Right atrium auricular region (tissue), 2 donors: ENCODE measurements around the gene IL17RC. TPM values are rescaled to one million over a fixed set of nuclear protein-coding genes. Genes with fewer than 3 reads are reported as not detected.
A peak's percentile ranks its signal among the peaks of the same experiment; 100 is the strongest.

Experiments used
- DNase-seq: peaks from one replicate; pipeline ENCODE4 v3.0.0-alpha.2; 2019; ENCODE audit warnings: low spot score
- H3K27ac ChIP-seq, 2 donors: fragments of 200-600 bp; sonication (generic); 1 replicate in 1 of 2; 2 replicates in 1 of 2; pipeline ENCODE4 v1.5.1; 2016 to 2019
- H3K27me3 ChIP-seq, 2 donors: fragments of 200-600 bp; sonication (generic); one replicate each; pipeline versions ENCODE4 v1.5.1 to v1.6.0; 2017 to 2019
- H3K36me3 ChIP-seq: fragments of 200-600 bp; sonication (generic); one replicate; pipeline ENCODE4 v1.5.1; 2016
- H3K4me1 ChIP-seq, 2 donors: fragments of 200-600 bp; sonication (generic); one replicate each; pipeline versions ENCODE4 v1.5.1 to v1.6.0; 2017 to 2019
- H3K4me3 ChIP-seq, 2 donors: fragments of 200-600 bp; sonication (generic); 1 replicate in 1 of 2; 2 replicates in 1 of 2; pipeline ENCODE4 v1.5.1; 2017 to 2019; ENCODE audit warnings: mild to moderate bottlenecking in 1 of 2, moderate library complexity in 1 of 2
- H3K9me3 ChIP-seq, 2 donors: fragments of 200-600 bp; sonication (generic); one replicate each; pipeline ENCODE4 v1.5.1; 2019
- total RNA-seq, 2 donors: library from RNA; depleted of rRNA; stranded (reverse); fragments of >200 nt; gene quantifications; one replicate each; pipeline ENCODE4 v1.1.0, GENCODE V29; 2016
- TF ChIP-seq, protein P1 (sequence below), 2 donors: fragments of 200-600 bp; sonication (generic); IDR thresholded peaks; one replicate each; pipeline ENCODE4 v1.5.1; 2019; ENCODE audit warnings: antibody characterized with exemption in 2 of 2

Gene IL17RC
- total RNA-seq, 2 donors from 2014 or later: 32.5 to 49.1 TPM

DNA sequence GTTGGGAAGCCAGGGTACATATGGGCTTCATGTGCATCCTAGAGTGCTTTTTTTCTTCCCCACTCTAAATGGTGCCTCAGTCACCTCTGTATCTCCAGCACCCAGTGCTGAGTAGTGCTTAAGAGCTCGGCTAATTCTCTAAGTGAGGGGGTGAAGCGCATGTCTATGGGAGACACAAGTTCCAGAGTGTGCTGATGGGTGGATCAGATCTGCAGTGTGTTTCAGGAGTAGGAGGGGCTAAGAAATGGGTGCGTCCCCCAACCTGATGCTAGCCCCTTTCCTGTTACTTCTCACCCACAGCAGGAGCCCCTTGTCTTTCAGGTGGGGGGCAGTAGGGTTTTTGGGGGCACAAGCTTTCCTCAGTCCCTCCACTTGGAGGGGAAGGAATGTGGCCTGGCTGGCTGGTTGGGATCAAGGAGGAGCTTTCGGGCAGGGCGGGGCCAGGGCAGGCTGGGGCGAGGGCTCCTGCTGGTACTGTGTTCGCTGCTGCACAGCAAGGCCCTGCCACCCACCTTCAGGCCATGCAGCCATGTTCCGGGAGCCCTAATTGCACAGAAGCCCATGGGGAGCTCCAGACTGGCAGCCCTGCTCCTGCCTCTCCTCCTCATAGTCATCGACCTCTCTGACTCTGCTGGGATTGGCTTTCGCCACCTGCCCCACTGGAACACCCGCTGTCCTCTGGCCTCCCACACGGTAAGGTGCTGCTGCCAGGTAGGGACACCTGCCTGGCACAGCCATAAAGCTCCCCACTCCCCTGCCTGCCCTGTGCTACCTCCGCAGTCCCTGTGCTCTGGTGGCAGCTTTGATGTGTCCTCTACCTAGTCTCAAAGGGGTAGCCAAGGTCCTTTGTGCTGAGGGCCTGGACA lies 14.3 kb upstream of the IL17RC start, which contains the start of gene IL17RE:
Gene IL17RE, plus strand, starts transcription at position 477 of the 866 bp plus-strand sequence. Its CDS starts 85 bp downstream, at position 562.
- Histone ChIP-seq H3K36me3 (no peaks in the 10 kb centered on the region), H3K9me3 (no peaks in the 10 kb centered on the region), H3K27me3 (no peaks in the 10 kb centered on the region), H3K4me3 (peak within 1 kb of the TSS in 1 of 2 donors; percentile 30), H3K4me1 (peaks cover 0 to 8% of the 10 kb centered on the region in 2 donors), H3K27ac (peak within 1 kb of the TSS; percentile 7 to 17)
- no peak for DNase-seq
- TF ChIP-seq, protein P1, sequence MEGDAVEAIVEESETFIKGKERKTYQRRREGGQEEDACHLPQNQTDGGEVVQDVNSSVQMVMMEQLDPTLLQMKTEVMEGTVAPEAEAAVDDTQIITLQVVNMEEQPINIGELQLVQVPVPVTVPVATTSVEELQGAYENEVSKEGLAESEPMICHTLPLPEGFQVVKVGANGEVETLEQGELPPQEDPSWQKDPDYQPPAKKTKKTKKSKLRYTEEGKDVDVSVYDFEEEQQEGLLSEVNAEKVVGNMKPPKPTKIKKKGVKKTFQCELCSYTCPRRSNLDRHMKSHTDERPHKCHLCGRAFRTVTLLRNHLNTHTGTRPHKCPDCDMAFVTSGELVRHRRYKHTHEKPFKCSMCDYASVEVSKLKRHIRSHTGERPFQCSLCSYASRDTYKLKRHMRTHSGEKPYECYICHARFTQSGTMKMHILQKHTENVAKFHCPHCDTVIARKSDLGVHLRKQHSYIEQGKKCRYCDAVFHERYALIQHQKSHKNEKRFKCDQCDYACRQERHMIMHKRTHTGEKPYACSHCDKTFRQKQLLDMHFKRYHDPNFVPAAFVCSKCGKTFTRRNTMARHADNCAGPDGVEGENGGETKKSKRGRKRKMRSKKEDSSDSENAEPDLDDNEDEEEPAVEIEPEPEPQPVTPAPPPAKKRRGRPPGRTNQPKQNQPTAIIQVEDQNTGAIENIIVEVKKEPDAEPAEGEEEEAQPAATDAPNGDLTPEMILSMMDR (IDR thresholded peaks at IDR 0.05): no peak

DNA sequence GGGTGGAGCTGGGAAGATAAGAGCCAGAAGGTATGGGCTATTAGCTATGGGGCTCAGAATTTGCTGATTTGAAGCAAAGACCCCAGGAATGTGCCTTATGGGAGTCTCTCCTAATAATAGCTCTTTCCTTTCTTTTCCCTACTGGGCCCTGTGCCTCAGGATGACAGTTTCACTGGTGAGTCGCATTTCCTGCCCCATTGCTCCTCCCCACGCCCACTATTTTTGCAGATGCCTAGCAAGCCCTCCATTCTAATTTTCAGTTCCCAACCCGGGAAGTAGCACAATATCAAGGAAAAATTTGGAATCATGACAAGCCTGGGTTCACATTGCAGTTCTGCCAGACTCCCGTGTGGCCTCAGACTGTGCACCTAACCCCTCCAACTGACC lies 13.7 kb upstream of the IL17RC start:
- peaks cover 0 to 8% of the 10 kb centered on the region in 2 donors for H3K4me1 ChIP-seq
- no peak for DNase-seq
- no peaks in the 10 kb centered on the region for H3K27me3 ChIP-seq
- H3K4me3 ChIP-seq: peak overlapping the region in 1 of 2 donors; percentile 30
- no peaks in the 10 kb centered on the region for H3K36me3 ChIP-seq
- TF ChIP-seq, protein P1 (IDR thresholded peaks at IDR 0.05): no peak
- peak overlapping the region; percentile 7 to 17 for H3K27ac ChIP-seq
- H3K9me3 ChIP-seq: no peaks in the 10 kb centered on the region

GRCh38 chr3:9903904-9904303 lies 13.0 kb upstream of the IL17RC start:
- DNase-seq: no peak
- TF ChIP-seq, protein P1 (IDR thresholded peaks at IDR 0.05): no peak
- H3K4me3 ChIP-seq: no peak overlapping the region
- H3K4me1 ChIP-seq: peaks cover 0 to 8% of the 10 kb centered on the region in 2 donors
- H3K27me3 ChIP-seq: no peaks in the 10 kb centered on the region
- H3K27ac ChIP-seq: no peak overlapping the region
- H3K36me3 ChIP-seq: no peaks in the 10 kb centered on the region
- H3K9me3 ChIP-seq: no peaks in the 10 kb centered on the region

GRCh38 chr3:9906480-9906879 lies 10.4 kb upstream of the IL17RC start:
- H3K36me3 ChIP-seq: no peaks in the 10 kb centered on the region
- DNase-seq: no peak
- H3K9me3 ChIP-seq: no peaks in the 10 kb centered on the region
- TF ChIP-seq, protein P1 (IDR thresholded peaks at IDR 0.05): no peak
- H3K27ac ChIP-seq: no peak overlapping the region
- no peaks in the 10 kb centered on the region for H3K27me3 ChIP-seq
- no peak overlapping the region for H3K4me3 ChIP-seq
- H3K4me1 ChIP-seq: peaks cover 0 to 8% of the 10 kb centered on the region in 2 donors

GRCh38 chr3:9908286-9908685 lies 8.6 kb upstream of the IL17RC start:
- TF ChIP-seq, protein P1 (IDR thresholded peaks at IDR 0.05): no peak
- H3K36me3 ChIP-seq: no peaks in the 10 kb centered on the region
- no peaks in the 10 kb centered on the region for H3K9me3 ChIP-seq
- no peaks in the 10 kb centered on the region for H3K27me3 ChIP-seq
- DNase-seq: no peak
- H3K4me3 ChIP-seq: no peak overlapping the region
- peaks cover 0 to under 1% of the 10 kb centered on the region in 2 donors for H3K4me1 ChIP-seq
- no peak overlapping the region for H3K27ac ChIP-seq
